Testis (tissue), 3 donors: ENCODE results near the gene AMPD3. TPM values are rescaled to one million over a fixed set of nuclear protein-coding genes. Genes with fewer than 3 reads are reported as not detected.

ENCODE experiments used
- DNase-seq: peaks from one replicate; pipeline ENCODE4 v3.0.0-alpha.2; 2019
- H3K27ac ChIP-seq, 2 donors: fragments of 200-600 bp; sonication (generic); one replicate each; pipeline ENCODE4 v1.5.1; 2019
- H3K27me3 ChIP-seq: fragments of 200-600 bp; sonication (generic); one replicate; pipeline ENCODE4 v1.5.1; 2019
- H3K36me3 ChIP-seq: fragments of 200-600 bp; sonication (generic); one replicate; pipeline ENCODE4 v1.5.1; 2017; ENCODE audit warnings: low read depth; ENCODE audit errors: missing control alignments
- H3K4me1 ChIP-seq: fragments of 200-600 bp; sonication (generic); one replicate; pipeline ENCODE4 v1.5.1; 2019
- H3K4me3 ChIP-seq, 2 donors: fragments of 200-600 bp; sonication (generic); one replicate each; pipeline ENCODE4 v1.5.1; 2017 to 2019
- H3K9me3 ChIP-seq: fragments of 200-600 bp; sonication (generic); one replicate; pipeline ENCODE4 v1.5.1; 2017
- CTCF ChIP-seq, 3 experiments: fragments of 450-650 bp in 2 of 3; fragments of 200-600 bp in 1 of 3; sonication (generic) in 1 of 3; IDR thresholded peaks; one replicate each; pipeline ENCODE4 v1.5.1; 2016 to 2019; ENCODE audit warnings: antibody characterized with exemption in 3 of 3, mild to moderate bottlenecking in 2 of 3, moderate library complexity in 1 of 3
- POLR2A ChIP-seq: fragments of 450-650 bp; IDR thresholded peaks from one replicate; pipeline ENCODE4 v1.6.1; 2017; ENCODE audit warnings: antibody characterized with exemption, mild to moderate bottlenecking, moderate library complexity
- WGBS, 2 donors: methylation state at CpG; one replicate each; pipeline ENCODE4 v1.1.5; 2018; 5-methylcytosine and 5-hydroxymethylcytosine counted together
- intact Hi-C: fragments of 100-400 bp; cut with DNase I; formaldehyde crosslinking; loops from one replicate; pipeline ENCODE4 v1.15.1; 2023; ENCODE audit warnings: low total_unique reads
- polyA plus RNA-seq: library from polyadenylated mRNA; stranded (reverse); fragments of 350-450 nt; fragmentation: Illumina TruSeq; extraction: RNeasy Lipid Tissue Mini Kit (QIAGEN cat#74804); gene quantifications from one replicate; pipeline ENCODE4 v1.2.3, GENCODE V29; 2014; ENCODE audit warnings: low read depth, low replicate concordance; ENCODE audit not compliant: insufficient read depth
- total RNA-seq, 2 donors: library from RNA; depleted of rRNA; stranded (reverse); fragments of >200 nt; gene quantifications; one replicate each; pipeline ENCODE4 v1.2.3, GENCODE V29; 2016

AMPD3 gene
- total and polyA plus RNA-seq, 3 donors from 2014 or later = 5.5 to 13.4 (median 10.9) TPM

- H3K36me3 ChIP-seq = no peaks in the 10 kb centered on the region
- H3K4me1 ChIP-seq = no peaks in the 10 kb centered on the region
- WGBS, 2 donors = 94 to 96% methylated on average over 3 of the region's 3 CpGs
- no peaks in the 10 kb centered on the region for H3K9me3 ChIP-seq
- no peak for TF ChIP-seq CTCF (IDR thresholded peaks at IDR 0.05)
- no peak for TF ChIP-seq POLR2A
- intact Hi-C loops = no loop called here
- no peak overlapping the region for H3K27ac ChIP-seq
- DNase-seq = no peak
- no peaks in the 10 kb centered on the region for H3K27me3 ChIP-seq
- no peak overlapping the region for H3K4me3 ChIP-seq
Observed at GRCh38 chr11:10426475-10426874, 28.6 kb upstream of the AMPD3 start.

- no peak for DNase-seq
- no peak for TF ChIP-seq POLR2A
- 26 to 50% methylated on average over 1 of the region's 1 CpG for WGBS, 2 donors
- Histone ChIP-seq H3K9me3 (no peaks in the 10 kb centered on the region), H3K4me3 (no peak overlapping the region), H3K27ac (no peak overlapping the region), H3K27me3 (no peaks in the 10 kb centered on the region), H3K36me3 (no peaks in the 10 kb centered on the region), H3K4me1 (no peaks in the 10 kb centered on the region)
- intact Hi-C loops = no loop called here
Observed at GRCh38 chr11:10428453-10428852, 26.6 kb upstream of the AMPD3 start.

GRCh38 chr11:10429526-10429925 lies 25.5 kb upstream of the AMPD3 start:
- intact Hi-C loops = no loop called here
- DNase-seq = no peak

GRCh38 chr11:10432493-10432892 lies 22.6 kb upstream of the AMPD3 start:
- Histone ChIP-seq H3K27ac (no peak overlapping the region), H3K27me3 (no peaks in the 10 kb centered on the region), H3K4me3 (no peak overlapping the region), H3K36me3 (no peaks in the 10 kb centered on the region), H3K4me1 (no peaks in the 10 kb centered on the region), H3K9me3 (no peaks in the 10 kb centered on the region)
- TF ChIP-seq CTCF (IDR thresholded peaks at IDR 0.05) (no peak), POLR2A (no peak)
- 85 to 90% methylated on average over 1 of the region's 1 CpG for WGBS, 2 donors
- intact Hi-C loops = no loop called here
- no peak for DNase-seq

More at GRCh38 chr11:10429526-10429925, 25.5 kb upstream of the AMPD3 start:
- Histone ChIP-seq H3K9me3 (no peaks in the 10 kb centered on the region), H3K27me3 (no peaks in the 10 kb centered on the region), H3K27ac (no peak overlapping the region), H3K4me3 (no peak overlapping the region), H3K4me1 (no peaks in the 10 kb centered on the region), H3K36me3 (no peaks in the 10 kb centered on the region)
- TF ChIP-seq POLR2A = no peak
- no peak for TF ChIP-seq CTCF (IDR thresholded peaks at IDR 0.05)
- WGBS, 2 donors = 98 to 99% methylated on average over 2 of the region's 2 CpGs

- Histone ChIP-seq H3K9me3 (no peaks in the 10 kb centered on the region), H3K4me3 (no peak overlapping the region)
- TF ChIP-seq CTCF (IDR thresholded peaks at IDR 0.05) (no peak), POLR2A (no peak)
Observed at GRCh38 chr11:10432971-10433370, 22.1 kb upstream of the AMPD3 start.

More at GRCh38 chr11:10432971-10433370, 22.1 kb upstream of the AMPD3 start:
- intact Hi-C loops = no loop called here
- no peak for DNase-seq
- 80 to 100% methylated on average over 1 of the region's 1 CpG for WGBS, 2 donors
- no peaks in the 10 kb centered on the region for H3K36me3 ChIP-seq
- H3K27ac ChIP-seq = no peak overlapping the region
- H3K4me1 ChIP-seq = no peaks in the 10 kb centered on the region
- no peaks in the 10 kb centered on the region for H3K27me3 ChIP-seq
